ENCODE measurements around the gene PDZD2. TPM values are rescaled to one million over a fixed set of nuclear protein-coding genes. Genes with fewer than 3 reads are reported as not detected.

PDZD2 gene
- total RNA-seq, 1 experiment from 2014 or later, result 23.0 TPM

DNA sequence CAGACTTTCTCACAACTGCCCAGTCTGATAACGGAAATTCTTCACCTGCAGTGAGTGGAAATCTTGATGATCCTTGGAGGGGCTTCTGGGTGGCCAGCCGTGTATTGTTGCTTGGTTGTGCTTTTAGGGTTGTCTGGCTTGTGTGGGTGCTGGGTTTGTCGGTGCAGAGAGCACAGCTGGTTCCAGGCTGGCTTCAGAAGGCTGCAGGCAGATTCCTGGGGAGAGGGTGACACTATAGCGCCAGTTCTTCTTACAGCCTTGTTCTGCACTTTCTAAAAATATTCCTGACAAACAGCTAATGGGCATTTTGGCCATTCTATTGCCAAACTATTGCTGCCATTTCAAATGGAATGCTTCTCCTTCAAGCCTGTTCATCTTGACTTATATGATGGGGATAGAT lies 99.3 kb downstream of the PDZD2 start:
- intact Hi-C loops (cut with micrococcal nuclease), result no loop called here
- peaks cover 7% of the 10 kb centered on the region for H3K9me3 Mint-ChIP-seq (ENCODE audit: unreplicated experiment)
- DNase-seq (ENCODE audit: unreplicated experiment), result no peak
- POLR2A ChIA-PET, result no interaction called here
- H3K27ac Mint-ChIP-seq (ENCODE audit: low read depth, unreplicated experiment), result no peak overlapping the region
- TF ChIP-seq, protein P1, sequence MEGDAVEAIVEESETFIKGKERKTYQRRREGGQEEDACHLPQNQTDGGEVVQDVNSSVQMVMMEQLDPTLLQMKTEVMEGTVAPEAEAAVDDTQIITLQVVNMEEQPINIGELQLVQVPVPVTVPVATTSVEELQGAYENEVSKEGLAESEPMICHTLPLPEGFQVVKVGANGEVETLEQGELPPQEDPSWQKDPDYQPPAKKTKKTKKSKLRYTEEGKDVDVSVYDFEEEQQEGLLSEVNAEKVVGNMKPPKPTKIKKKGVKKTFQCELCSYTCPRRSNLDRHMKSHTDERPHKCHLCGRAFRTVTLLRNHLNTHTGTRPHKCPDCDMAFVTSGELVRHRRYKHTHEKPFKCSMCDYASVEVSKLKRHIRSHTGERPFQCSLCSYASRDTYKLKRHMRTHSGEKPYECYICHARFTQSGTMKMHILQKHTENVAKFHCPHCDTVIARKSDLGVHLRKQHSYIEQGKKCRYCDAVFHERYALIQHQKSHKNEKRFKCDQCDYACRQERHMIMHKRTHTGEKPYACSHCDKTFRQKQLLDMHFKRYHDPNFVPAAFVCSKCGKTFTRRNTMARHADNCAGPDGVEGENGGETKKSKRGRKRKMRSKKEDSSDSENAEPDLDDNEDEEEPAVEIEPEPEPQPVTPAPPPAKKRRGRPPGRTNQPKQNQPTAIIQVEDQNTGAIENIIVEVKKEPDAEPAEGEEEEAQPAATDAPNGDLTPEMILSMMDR (IDR thresholded peaks at IDR 0.05; ENCODE audit: unreplicated experiment), result no peak
- H3K4me3 Mint-ChIP-seq (ENCODE audit: unreplicated experiment), result no peak overlapping the region
- CTCF ChIA-PET, result interaction anchor here (0.6 kb wide), 1 partner anchor 14 kb away, joined by 3 read pairs; no protein-coding TSS in a partner anchor
- H3K27me3 Mint-ChIP-seq (ENCODE audit: insufficient read depth, unreplicated experiment), result no peaks in the 10 kb centered on the region
- no TSS peak for BruUV-seq (replicated peaks)
- H3K36me3 Mint-ChIP-seq (ENCODE audit: insufficient read depth, unreplicated experiment), result no peaks in the 10 kb centered on the region
- no peaks in the 10 kb centered on the region for H3K4me1 Mint-ChIP-seq (ENCODE audit: insufficient read depth, unreplicated experiment)

DNA sequence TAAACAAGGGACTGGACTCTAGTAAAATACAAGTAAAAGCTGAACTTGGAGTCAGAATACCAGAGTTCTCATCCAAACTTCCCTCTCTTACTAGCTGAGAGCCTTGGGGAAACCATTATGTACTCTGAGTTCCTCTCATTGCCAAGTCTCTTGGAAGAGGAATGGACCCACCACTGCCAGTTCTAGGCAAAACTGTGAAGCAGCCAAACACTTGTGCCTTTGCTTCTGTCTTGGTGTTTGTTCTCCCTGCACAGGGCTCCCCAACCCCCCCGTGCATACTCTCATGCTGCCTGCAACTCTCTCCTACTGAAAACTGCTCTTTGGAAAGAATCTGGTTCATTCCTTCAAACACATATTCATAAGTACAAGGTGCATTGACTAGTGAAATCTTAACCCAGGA lies 102.6 kb downstream of the PDZD2 start:
- POLR2A ChIA-PET, result no interaction called here
- H3K27me3 Mint-ChIP-seq (ENCODE audit: insufficient read depth, unreplicated experiment), result no peaks in the 10 kb centered on the region
- DNase-seq (ENCODE audit: unreplicated experiment), result no peak
- TF ChIP-seq, protein P1 (IDR thresholded peaks at IDR 0.05; ENCODE audit: unreplicated experiment), result no peak
- no peaks in the 10 kb centered on the region for H3K4me1 Mint-ChIP-seq (ENCODE audit: insufficient read depth, unreplicated experiment)
- peaks cover 12% of the 10 kb centered on the region for H3K9me3 Mint-ChIP-seq (ENCODE audit: unreplicated experiment)
- no peak overlapping the region for H3K4me3 Mint-ChIP-seq (ENCODE audit: unreplicated experiment)
- CTCF ChIA-PET, result interaction anchor here (0.7 kb wide), 1 partner anchor 1247 kb away, joined by 3 read pairs; no protein-coding TSS in a partner anchor
- no peak overlapping the region for H3K27ac Mint-ChIP-seq (ENCODE audit: low read depth, unreplicated experiment)
- no peaks in the 10 kb centered on the region for H3K36me3 Mint-ChIP-seq (ENCODE audit: insufficient read depth, unreplicated experiment)
- BruUV-seq (replicated peaks), result no TSS peak
- intact Hi-C loops (cut with micrococcal nuclease), result no loop called here

- ChIA-PET CTCF (interaction anchor here (0.6 kb wide), 1 partner anchor 734 kb away, joined by 4 read pairs; no protein-coding TSS in a partner anchor), POLR2A (no interaction called here)
- Mint-ChIP-seq H3K9me3 (ENCODE audit: unreplicated experiment) (peaks cover 12% of the 10 kb centered on the region), H3K4me3 (ENCODE audit: unreplicated experiment) (no peak overlapping the region), H3K4me1 (ENCODE audit: insufficient read depth, unreplicated experiment) (no peaks in the 10 kb centered on the region), H3K36me3 (ENCODE audit: insufficient read depth, unreplicated experiment) (no peaks in the 10 kb centered on the region), H3K27me3 (ENCODE audit: insufficient read depth, unreplicated experiment) (peaks cover 12% of the 10 kb centered on the region), H3K27ac (ENCODE audit: low read depth, unreplicated experiment) (no peak overlapping the region)
- intact Hi-C loops (cut with micrococcal nuclease), result no loop called here
- no TSS peak for BruUV-seq (replicated peaks)
- TF ChIP-seq, protein P1 (IDR thresholded peaks at IDR 0.05; ENCODE audit: unreplicated experiment), result no peak
- no peak for DNase-seq (ENCODE audit: unreplicated experiment)
Measured at GRCh38 chr5:31743678-31744077, 104.7 kb downstream of the PDZD2 start.

DNA sequence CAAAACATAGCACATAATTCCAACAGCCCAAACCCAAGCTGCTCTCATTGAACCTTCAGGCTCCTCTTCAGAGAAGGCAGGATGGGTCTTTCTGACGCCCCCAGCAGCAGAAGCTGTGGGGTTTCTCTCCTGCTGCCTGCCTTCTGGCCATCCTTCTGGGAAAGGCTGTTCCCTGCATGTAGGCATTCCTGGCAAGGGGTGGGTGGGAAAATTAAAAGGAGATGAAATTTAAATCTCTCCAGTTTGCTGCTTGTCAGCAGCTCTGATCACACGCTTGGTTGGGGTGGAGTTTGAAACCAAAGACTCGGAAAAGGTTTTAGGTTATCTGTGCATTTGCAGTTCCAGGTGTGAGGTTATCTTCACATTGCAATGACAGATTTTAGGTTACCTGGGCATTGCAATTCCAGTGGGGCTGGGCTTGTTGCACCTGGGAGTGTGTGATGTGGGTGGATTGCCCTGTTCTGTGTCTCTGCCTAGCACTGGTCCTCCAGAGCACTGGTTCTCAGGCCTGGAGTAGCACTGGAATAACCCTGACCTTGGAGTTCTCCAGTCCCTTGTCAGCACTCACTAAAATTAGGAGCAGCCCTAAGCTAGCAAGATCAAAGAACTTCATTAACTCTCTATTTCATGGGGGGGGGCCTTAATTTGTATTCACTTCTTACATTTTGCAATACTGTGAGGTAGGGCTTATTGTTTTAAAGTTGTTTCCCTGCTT lies 109.7 kb downstream of the PDZD2 start:
- peaks cover 34% of the 10 kb centered on the region for H3K27me3 Mint-ChIP-seq (ENCODE audit: insufficient read depth, unreplicated experiment)
- no peak overlapping the region for H3K4me3 Mint-ChIP-seq (ENCODE audit: unreplicated experiment)
- BruUV-seq (replicated peaks), result no TSS peak
- intact Hi-C loops (cut with micrococcal nuclease), result no loop called here
- peaks cover 5% of the 10 kb centered on the region for H3K9me3 Mint-ChIP-seq (ENCODE audit: unreplicated experiment)
- ChIA-PET POLR2A (no interaction called here), CTCF (interaction anchor here (0.6 to 0.7 kb wide), 2 partner anchors 69 to 344 kb away, joined by 3 to 4 read pairs; no protein-coding TSS in a partner anchor)
- TF ChIP-seq, protein P1 (IDR thresholded peaks at IDR 0.05; ENCODE audit: unreplicated experiment), result no peak
- no peak for DNase-seq (ENCODE audit: unreplicated experiment)
- no peaks in the 10 kb centered on the region for H3K4me1 Mint-ChIP-seq (ENCODE audit: insufficient read depth, unreplicated experiment)
- no peaks in the 10 kb centered on the region for H3K36me3 Mint-ChIP-seq (ENCODE audit: insufficient read depth, unreplicated experiment)
- no peak overlapping the region for H3K27ac Mint-ChIP-seq (ENCODE audit: low read depth, unreplicated experiment)
